Calu3 (cell line): ENCODE measurements around the gene FRAS1. TPM values are rescaled to one million over a fixed set of nuclear protein-coding genes. Genes with fewer than 3 reads are reported as not detected.

ENCODE experiments used
- BruUV-seq: library from RNA; stranded (reverse); fragments of 400-500 nt; replicated peaks from 2 replicates; lab custom pipeline; 2021; lab: Mats Ljungman, UMichigan
- CTCF ChIA-PET: fragments of 300-600 bp; sonication (Branson Sonifier 250); formaldehyde crosslinking; loops from one replicate; lab custom pipeline; 2022; ENCODE audit warnings: antibody characterized with exemption; lab: Charles Lee
- DNase-seq: peaks from one replicate; pipeline ENCODE4 v3.0.0; 2022
- H3K27ac Mint-ChIP-seq: one replicate; pipeline ENCODE4 v1.8.0; 2022; ENCODE audit warnings: mixed read lengths; ENCODE audit not compliant: unreplicated experiment
- H3K27me3 Mint-ChIP-seq: one replicate; pipeline ENCODE4 v1.8.0; 2022; ENCODE audit warnings: mixed read lengths; ENCODE audit not compliant: unreplicated experiment
- H3K36me3 Mint-ChIP-seq: one replicate; pipeline ENCODE4 v1.8.0; 2022; ENCODE audit warnings: mild to moderate bottlenecking, moderate library complexity, mixed read lengths; ENCODE audit not compliant: insufficient read depth, unreplicated experiment
- H3K4me1 Mint-ChIP-seq: one replicate; pipeline ENCODE4 v1.8.0; 2022; ENCODE audit warnings: mild to moderate bottlenecking, low read depth, mixed read lengths; ENCODE audit not compliant: unreplicated experiment
- H3K4me3 Mint-ChIP-seq: one replicate; pipeline ENCODE4 v1.8.0; 2022; ENCODE audit warnings: mild to moderate bottlenecking, low read depth, moderate library complexity, mixed read lengths; ENCODE audit not compliant: unreplicated experiment
- H3K9me3 Mint-ChIP-seq: one replicate; pipeline ENCODE4 v1.8.0; 2022; ENCODE audit warnings: low read depth, mixed read lengths; ENCODE audit not compliant: unreplicated experiment
- CTCF ChIP-seq: fragments of 200-600 bp; IDR thresholded peaks from one replicate; pipeline ENCODE4 v1.8.0; 2022; ENCODE audit warnings: antibody characterized with exemption; ENCODE audit not compliant: unreplicated experiment
- intact Hi-C: fragments of 100-400 bp; cut with micrococcal nuclease; formaldehyde crosslinking; loops from one replicate; pipeline ENCODE4 v1.10.0; 2022; ENCODE audit not compliant: unreplicated experiment
- total RNA-seq: library from RNA; stranded (reverse); gene quantifications from 2 replicates; pipeline ENCODE4 v1.2.3, GENCODE V29; 2022

FRAS1 gene
- total RNA-seq, 1 experiment from 2014 or later = 29.4 TPM

- no TSS peak for BruUV-seq
- intact Hi-C loops = no loop called here
- no peak for DNase-seq
- CTCF ChIA-PET = no interaction called here
- no peak for TF ChIP-seq CTCF
- H3K27me3 Mint-ChIP-seq = no peaks in the 10 kb centered on the region
- H3K4me3 Mint-ChIP-seq = peak overlapping the region; percentile 32
- peaks cover 50% of the 10 kb centered on the region for H3K4me1 Mint-ChIP-seq
- H3K9me3 Mint-ChIP-seq = no peaks in the 10 kb centered on the region
- peak overlapping the region; percentile 99 for H3K27ac Mint-ChIP-seq
- peaks cover 71% of the 10 kb centered on the region for H3K36me3 Mint-ChIP-seq
Measured at GRCh38 chr4:78567500-78568060, 510.5 kb downstream of the FRAS1 start.

- CTCF ChIA-PET = interaction anchor here (0.6 to 1.8 kb wide), 7 partner anchors 8 to 706 kb away, joined by 3 to 8 read pairs (median 3); partner anchors contain the start of gene MRPL1
- no peak for DNase-seq
- H3K4me1 Mint-ChIP-seq = peaks cover 45% of the 10 kb centered on the region
- peaks cover 73% of the 10 kb centered on the region for H3K36me3 Mint-ChIP-seq
- peak overlapping the region; percentile 2 for H3K4me3 Mint-ChIP-seq
- no peak for TF ChIP-seq CTCF
- no peaks in the 10 kb centered on the region for H3K9me3 Mint-ChIP-seq
- no peaks in the 10 kb centered on the region for H3K27me3 Mint-ChIP-seq
- BruUV-seq = TSS peak; percentile 24
- peak overlapping the region; percentile 99 for H3K27ac Mint-ChIP-seq
- intact Hi-C loops = loop anchor here (1.0 kb wide), 2 partner anchors 16 to 34 kb away; no protein-coding TSS in a partner anchor
Measured at GRCh38 chr4:78568640-78569305, 511.6 kb downstream of the FRAS1 start.

GRCh38 chr4:78569306-78569821 is 512.2 kb downstream of the FRAS1 start:
- CTCF ChIA-PET = interaction anchor here (0.6 to 1.8 kb wide), 7 partner anchors 8 to 707 kb away, joined by 3 to 8 read pairs (median 3); partner anchors contain the start of gene MRPL1
- no peaks in the 10 kb centered on the region for H3K27me3 Mint-ChIP-seq
- intact Hi-C loops = loop anchor here (1.0 kb wide), 2 partner anchors 17 to 35 kb away; no protein-coding TSS in a partner anchor
- H3K36me3 Mint-ChIP-seq = peaks cover 74% of the 10 kb centered on the region
- H3K9me3 Mint-ChIP-seq = no peaks in the 10 kb centered on the region
- BruUV-seq = no TSS peak
- peaks cover 42% of the 10 kb centered on the region for H3K4me1 Mint-ChIP-seq
- peak overlapping the region; percentile 99 for H3K27ac Mint-ChIP-seq
- peak overlapping the region; percentile 2 for H3K4me3 Mint-ChIP-seq
- TF ChIP-seq CTCF = no peak
- DNase-seq = peak; percentile 51

- no peaks in the 10 kb centered on the region for H3K9me3 Mint-ChIP-seq
- DNase-seq = no peak
- no peak for TF ChIP-seq CTCF
- CTCF ChIA-PET = interaction anchor here (0.5 kb wide), 1 partner anchor 23 kb away, joined by 3 read pairs; no protein-coding TSS in a partner anchor
- peaks cover 34% of the 10 kb centered on the region for H3K4me1 Mint-ChIP-seq
- peaks cover 69% of the 10 kb centered on the region for H3K36me3 Mint-ChIP-seq
- BruUV-seq = no TSS peak
- intact Hi-C loops = no loop called here
- peak overlapping the region; percentile 67 for H3K27ac Mint-ChIP-seq
- no peak overlapping the region for H3K4me3 Mint-ChIP-seq
- H3K27me3 Mint-ChIP-seq = no peaks in the 10 kb centered on the region
Measured at GRCh38 chr4:78570117-78570516, 513.0 kb downstream of the FRAS1 start.
